WI38 (cell line): ENCODE data around the gene DDRGK1.

ENCODE experiments used
- H3K4me3 ChIP-seq: 2 replicates; pipeline ENCODE4 v1.5.1; 2011; ENCODE audit warnings: low read depth, mild to moderate bottlenecking, control low read depth, low read length
- TF ChIP-seq, protein P1 (sequence below): IDR thresholded peaks from 2 replicates; pipeline ENCODE4 v1.5.1; 2012; ENCODE audit warnings: low read depth, mild to moderate bottlenecking, control low read depth, low read length

Gene DDRGK1

DNA sequence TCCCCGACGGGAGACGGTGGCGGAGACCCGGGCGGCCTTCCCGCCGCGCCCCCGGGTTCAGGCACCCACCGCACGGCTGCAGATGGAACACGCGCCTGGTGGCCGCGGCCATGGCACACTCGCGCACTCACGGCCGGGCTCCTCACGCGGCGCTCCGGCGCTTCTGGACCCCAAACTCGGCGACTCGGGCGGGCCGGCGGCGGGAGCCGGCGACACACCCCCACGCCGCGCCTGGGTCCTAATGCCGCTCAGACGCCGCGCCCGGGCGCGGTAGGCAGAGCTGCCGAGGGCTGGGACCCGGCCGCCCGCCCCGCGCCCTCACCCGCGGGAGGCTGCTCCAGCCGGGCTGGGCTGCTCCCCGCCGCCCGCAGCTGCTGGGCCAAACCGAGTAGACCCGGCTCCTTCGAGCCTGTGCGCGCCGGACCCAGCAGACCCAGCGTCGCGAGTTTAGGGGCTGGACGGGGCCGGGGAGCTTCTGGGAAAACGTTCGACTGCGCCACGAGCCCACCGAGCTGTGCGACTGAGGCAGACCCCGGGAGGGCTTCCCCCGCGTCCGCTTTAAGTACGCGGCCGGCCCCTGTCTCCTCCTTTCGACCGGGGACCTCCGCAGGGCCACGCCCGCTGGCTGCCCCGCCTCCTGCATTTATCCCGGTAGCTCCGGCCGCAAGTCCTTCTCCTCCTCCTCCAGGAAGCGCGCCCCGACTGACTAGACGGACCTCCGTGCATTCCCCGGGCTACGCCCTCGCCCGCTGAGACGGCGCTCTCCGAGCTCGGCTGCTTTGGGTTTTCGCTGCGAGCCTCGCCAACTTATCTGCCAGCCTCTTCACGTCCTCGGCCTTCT lies 34.8 kb upstream of the DDRGK1 start, which contains the start of gene SLC4A11:
Gene SLC4A11, minus strand, starts transcription at position 165 of the 841 bp plus-strand sequence. Its CDS starts 53 bp downstream, at position 112.
- peak within 1 kb of the TSS; percentile 69 for H3K4me3 ChIP-seq
- TF ChIP-seq, protein P1, sequence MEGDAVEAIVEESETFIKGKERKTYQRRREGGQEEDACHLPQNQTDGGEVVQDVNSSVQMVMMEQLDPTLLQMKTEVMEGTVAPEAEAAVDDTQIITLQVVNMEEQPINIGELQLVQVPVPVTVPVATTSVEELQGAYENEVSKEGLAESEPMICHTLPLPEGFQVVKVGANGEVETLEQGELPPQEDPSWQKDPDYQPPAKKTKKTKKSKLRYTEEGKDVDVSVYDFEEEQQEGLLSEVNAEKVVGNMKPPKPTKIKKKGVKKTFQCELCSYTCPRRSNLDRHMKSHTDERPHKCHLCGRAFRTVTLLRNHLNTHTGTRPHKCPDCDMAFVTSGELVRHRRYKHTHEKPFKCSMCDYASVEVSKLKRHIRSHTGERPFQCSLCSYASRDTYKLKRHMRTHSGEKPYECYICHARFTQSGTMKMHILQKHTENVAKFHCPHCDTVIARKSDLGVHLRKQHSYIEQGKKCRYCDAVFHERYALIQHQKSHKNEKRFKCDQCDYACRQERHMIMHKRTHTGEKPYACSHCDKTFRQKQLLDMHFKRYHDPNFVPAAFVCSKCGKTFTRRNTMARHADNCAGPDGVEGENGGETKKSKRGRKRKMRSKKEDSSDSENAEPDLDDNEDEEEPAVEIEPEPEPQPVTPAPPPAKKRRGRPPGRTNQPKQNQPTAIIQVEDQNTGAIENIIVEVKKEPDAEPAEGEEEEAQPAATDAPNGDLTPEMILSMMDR, result no peak

DNA sequence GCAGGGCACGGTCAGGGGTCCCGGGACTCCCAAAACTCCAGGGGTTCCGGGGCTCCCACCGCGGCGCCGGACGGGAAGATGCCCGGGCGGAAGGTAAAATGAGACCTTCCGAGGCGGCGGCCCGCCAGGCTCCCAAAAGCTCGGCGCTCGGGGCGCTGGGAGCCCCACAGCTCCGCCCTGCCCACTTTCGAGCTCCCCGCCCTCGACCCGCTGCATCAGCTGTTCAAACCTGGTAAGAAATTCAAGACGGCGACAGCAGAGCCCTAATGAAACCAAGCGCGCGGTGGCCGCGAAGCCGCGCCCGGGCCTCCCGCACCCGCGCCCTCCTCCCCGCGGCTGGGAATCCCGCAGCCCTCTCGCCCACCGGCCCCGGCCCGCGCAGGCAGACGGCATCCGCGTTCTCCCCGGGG lies 34.1 kb upstream of the DDRGK1 start:
- H3K4me3 ChIP-seq, result peak overlapping the region; percentile 69
- TF ChIP-seq, protein P1, result no peak

DNA sequence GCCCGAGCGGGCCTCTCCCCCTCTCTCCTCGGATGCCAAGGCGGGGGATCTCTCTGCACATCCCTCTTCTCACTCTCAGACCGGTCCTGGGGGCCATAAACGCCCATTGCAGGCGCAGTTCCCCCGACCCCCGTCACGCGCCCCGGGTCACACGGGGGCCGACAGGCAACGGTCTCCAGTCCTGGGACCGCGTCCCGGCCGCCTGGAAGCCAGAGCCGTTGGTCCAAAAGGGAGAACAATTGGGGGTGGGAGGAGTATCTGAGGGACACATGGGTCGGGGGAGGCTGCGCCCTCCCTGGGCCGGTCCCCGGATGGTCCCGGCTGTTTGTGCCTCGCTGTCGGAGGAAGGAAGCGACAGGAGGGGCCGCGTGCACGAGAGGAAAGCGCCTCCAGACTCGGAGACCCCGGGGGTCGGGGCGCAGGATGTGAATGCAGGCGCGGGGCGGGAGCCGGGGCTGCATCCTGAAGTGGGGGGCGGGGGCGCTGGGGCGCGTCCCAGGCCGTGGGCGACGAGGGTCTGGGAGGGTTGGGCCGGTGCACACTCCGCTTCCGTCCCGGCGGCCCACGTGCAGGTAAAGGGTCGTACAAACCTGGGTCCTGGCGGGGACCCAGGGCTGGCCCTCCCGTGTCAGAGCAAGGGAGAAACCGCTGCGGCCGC lies 33.6 kb upstream of the DDRGK1 start:
- peak overlapping the region; percentile 69 for H3K4me3 ChIP-seq
- TF ChIP-seq, protein P1, result no peak

DNA sequence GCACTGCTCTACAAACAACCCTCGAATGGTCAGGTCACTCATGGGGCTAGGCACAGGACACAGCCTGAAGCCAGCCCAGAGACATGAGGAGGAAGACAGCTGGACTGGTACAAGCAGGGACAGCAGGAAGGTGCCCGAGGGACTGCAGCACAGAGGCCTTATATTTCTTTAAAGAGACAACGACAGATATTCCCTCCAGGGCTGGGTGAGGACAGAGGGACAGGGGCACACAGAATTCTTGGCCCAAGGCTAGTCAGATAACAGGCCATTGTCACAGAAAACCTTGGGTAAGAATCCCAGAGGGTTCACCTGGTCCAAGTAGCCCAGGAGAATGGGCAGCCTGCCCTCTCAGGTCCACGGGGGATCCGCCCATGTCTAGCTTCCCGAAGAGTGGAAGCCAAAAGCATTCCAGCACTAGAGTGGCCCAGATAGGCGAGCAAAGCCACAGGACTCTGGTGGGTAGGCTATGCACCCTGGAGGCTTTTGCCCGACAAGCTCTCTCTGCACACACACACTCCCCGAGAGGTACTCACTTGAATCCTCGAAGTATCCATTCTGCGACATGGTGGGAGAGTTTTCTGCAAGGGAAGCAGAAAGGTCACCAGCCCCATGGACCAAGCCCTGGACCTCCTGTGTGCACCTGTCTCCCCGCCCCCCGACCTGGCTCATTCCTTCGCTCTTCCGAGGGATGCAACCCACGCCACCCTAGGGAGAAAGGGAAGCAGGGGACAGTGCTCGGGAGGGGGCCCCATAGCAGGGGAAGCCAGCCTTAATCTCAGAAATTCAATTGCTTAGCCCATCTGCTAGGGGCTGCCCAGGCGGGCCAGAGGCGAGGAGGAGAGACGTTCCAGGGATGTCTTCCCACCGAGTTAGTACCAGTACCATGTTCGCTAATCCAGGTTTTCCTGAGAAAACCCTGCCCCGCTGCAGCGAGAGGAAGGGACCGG lies 32.8 kb upstream of the DDRGK1 start:
- H3K4me3 ChIP-seq, result no peak overlapping the region
- TF ChIP-seq, protein P1, result no peak

DNA sequence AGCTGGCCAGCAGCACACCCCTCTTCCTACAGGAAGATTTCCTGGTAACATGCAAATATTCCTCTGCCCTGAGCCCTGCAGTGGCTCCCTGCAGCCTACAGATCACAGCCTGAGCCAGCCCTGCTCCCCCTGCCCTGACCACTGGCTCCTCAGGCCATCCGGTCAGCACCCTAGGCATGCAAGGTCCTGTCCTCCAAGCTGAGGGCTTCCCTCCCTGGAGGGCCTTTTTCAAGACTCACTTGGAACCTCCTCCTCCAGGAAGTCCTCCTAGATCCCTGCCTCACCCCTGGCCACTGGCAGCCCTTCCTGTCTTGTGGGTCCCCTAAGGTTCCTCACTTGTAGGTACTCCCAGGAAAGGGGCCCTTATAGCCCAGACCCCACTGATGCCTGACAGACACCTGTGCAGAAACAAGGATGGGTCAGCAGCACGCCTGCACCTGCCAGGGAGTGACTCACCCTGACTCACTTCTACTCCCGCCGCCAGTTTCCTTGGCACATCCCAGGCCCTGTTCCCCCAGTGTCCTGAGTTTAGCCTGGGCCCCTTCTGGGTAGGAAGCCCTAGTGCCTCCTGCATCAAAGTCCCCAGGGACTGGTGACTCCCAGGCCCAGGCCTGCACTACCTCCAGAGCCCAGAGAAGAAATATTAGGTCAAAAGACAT lies 31.3 kb upstream of the DDRGK1 start:
- no peak overlapping the region for H3K4me3 ChIP-seq
- TF ChIP-seq, protein P1, result no peak

DNA sequence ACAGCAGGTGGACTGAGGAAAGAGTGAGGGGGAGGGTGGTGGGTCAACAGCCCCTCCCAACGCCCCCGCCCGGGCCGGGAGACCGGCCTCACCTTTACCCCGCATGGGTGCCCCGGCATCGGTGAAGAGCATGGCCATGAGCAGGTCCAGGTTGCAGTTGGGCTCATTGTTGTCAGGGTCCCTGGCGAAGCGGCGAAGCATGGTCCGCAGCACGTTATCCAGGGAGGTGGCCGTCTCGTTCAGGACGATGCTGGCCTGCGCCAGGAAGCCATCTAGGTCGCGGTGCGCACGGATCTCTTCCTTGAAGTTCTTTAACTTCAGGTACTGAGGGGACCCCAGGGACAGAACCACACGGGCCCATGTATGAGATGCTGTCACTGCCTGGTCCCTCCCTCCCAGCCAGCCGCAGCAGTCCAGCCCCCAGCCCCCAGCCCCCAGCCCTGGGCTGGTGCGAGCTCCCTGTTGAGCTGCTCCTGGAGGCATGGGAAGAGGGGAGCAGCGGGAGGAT lies 29.6 kb upstream of the DDRGK1 start:
- TF ChIP-seq, protein P1, result no peak
- no peak overlapping the region for H3K4me3 ChIP-seq
